HG03045 (cell line): ENCODE measurements around the gene SLF1.

Experiments
- ATAC-seq: cut with Tn5 transposase; IDR thresholded peaks from one replicate; pipeline ENCODE4 v1.9.1; 2021; ENCODE audit warnings: mild to moderate bottlenecking, moderate library complexity; ENCODE audit not compliant: unreplicated experiment

SLF1 gene

DNA sequence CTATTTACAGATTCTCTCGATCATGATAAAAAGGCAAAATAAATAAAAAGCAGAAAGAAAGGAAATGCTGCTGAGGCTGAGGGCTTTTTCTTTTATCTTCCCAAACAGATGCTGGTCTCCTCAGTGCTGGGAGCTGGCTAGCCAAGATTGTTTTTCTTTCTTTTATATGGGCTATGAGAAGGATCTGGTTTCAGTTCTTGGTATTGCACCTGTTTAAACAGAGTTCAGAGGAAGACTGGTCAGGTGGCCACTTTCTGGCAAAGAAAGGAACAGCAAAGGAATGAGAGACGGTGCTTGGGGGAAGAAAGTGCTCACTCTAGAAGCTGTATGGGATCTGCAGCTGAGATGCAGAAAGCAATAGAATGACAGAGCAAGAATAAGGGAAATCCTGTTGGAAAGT, 88.9 kb downstream of the SLF1 start:
- no peak for ATAC-seq

DNA sequence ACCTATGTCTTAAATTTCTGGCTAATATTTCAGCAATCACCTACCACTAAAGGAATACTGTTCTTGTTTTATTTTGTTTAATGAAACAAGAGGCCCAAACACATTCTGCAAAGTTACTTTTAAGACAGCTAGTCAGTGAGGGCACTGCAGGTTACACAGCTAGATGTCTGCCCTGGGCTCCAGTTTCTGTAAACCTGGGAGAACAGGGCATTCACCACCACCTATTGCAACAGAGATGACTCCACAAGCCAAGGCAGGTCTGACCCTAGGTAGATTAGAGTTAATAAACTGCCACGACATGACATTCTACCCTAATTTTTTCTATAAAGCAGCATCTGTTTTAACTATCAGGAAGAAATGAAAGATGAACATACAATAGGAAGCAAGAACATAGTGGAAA, 90.8 kb downstream of the SLF1 start:
- no peak for ATAC-seq

DNA sequence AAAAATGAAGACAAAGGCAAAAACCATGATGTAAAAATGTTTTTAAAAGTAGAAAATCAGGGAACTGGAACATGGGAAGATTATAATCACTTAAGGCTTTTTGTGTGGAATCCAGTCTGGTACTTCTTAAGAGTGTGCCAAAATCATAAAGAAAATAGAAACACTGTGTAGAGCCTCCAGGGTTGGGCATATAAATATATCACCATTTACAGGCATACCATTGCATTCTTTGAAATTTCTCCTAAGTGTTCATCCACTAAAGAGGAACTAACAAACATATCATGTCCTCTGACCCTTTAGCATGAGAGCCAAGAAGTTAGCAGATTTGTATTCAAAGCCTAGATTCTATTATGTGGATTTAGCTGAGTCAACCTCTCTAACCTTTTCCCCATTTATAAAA, 93.3 kb downstream of the SLF1 start:
- no peak for ATAC-seq

DNA sequence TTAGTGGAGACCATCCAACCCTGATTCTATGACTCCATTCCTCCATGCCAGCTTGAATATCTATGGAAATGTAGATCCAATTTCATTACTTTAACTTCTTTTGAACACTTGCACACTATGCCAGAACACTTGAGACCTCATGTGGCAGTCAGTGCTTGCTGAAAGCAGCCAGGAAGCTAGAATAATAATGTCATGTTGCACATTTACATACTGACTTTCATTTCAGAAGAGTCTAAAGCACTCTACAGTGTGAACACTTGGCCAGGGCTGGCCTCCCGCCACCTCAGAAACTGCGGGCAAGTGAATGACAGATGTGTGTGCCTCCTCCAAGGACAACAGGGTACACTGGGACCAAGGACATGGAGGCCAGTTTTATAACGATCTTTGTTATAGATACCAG, 97.3 kb downstream of the SLF1 start:
- no peak for ATAC-seq

DNA sequence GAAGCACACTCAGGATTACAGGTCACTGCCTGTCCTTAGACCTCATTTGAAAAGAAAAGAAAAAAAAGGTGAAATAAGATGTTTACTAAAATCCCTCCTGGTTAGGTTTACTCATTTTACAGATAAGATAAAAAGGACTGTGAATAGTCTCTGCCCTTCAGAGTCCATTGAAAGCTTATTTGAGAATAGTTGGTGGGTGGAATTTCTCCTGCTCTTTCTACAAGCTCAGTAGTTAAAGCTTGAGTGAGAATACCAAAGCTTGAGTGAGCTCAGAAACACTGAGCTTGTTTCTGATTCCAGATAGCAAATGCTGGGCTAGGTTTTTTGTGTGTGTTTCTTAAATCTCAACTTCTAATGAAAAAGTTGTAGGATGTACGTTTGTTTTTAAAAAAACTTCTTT, 106.7 kb downstream of the SLF1 start:
- no peak for ATAC-seq

DNA sequence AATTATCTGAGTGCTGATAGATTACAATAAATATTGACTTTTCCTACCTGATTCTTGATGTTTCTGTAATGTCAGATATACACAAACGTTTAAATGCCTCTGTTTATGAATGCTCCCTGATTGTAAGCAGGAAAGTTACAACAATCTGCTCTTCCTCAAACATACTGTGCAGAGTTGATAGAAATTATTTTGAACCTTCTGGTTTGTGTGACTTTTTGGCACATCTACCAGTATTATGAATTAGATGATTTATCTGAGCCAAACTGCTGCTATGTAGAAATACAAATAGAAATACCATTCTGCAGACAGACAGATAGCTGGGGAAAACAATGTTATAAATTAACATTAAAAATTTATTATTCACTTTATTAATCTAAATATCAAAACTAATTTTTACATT, 113.0 kb downstream of the SLF1 start:
- no peak for ATAC-seq

DNA sequence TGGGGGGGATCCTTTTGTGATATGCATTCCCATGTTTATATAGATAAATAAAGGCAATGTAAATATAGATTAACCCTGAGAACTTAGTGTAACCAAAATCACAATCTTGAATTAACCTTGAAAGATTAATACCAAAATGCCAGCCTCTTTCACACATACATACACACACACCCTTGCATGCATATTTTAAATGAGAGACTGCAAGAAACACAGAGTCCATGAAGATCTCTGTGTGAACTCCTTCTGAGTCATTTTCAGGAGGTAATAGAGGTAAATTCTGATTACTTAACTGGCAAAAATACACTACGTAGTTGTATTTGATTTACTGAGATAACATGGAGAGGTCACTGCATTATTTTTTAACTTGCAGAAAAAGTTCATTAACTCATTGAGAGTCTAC, 118.0 kb downstream of the SLF1 start:
- ATAC-seq = no peak

DNA sequence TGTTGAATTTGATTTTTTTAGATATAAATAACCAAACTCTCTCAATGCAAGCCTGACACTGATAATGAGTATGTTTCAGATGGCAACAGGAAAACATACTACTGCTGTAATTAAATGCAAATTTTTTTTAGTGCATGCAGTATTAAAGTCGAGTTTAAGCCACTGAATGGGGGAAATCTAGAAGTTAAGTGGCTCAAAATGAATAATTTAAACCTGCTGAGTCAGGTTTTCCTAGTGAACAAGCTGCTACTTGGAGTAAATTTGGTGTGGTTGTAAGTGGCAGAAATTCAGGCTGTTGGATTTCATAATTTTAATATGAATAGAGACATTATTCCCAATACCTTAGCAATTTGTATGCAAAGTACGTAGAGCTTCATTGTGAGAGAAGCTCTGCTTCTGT, 121.8 kb downstream of the SLF1 start:
- ATAC-seq = no peak

DNA sequence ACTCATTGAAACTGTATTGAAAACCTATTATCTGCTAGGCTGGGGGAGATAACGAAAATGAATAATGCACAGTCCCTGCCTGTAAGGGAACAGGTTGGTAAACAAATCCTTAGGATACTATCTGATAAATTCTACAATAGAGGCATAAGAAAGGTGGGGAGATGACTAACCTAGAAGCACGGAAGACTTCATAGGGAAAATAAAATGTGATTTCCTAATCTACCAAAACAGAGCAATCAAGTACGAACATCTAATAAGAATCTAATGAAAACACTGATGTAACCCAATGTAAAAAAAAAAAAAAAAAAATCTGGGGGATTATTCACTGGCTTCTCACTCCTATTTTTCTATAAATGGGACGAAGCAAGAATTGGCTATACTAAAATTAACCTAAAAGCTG, 124.4 kb downstream of the SLF1 start:
- ATAC-seq = no peak

DNA sequence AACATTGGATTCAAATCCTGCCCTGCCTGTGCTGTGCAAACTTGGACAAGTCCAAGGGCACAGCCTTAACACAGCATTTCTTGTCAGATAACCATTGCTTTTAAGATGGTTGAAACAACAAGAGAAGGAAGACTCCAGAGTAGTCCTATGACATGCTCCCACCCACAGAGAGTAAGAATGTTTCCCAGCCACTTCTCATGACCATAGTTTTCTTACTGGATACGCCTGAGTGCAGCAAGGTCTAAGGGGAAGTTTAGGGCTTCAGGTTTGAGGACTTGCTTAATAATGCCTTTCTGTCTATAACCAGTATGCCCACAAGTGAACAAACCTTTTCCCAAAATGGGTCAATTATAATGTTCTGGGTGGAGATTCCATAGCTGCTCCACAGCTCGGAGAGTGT, 126.4 kb downstream of the SLF1 start:
- ATAC-seq = no peak

DNA sequence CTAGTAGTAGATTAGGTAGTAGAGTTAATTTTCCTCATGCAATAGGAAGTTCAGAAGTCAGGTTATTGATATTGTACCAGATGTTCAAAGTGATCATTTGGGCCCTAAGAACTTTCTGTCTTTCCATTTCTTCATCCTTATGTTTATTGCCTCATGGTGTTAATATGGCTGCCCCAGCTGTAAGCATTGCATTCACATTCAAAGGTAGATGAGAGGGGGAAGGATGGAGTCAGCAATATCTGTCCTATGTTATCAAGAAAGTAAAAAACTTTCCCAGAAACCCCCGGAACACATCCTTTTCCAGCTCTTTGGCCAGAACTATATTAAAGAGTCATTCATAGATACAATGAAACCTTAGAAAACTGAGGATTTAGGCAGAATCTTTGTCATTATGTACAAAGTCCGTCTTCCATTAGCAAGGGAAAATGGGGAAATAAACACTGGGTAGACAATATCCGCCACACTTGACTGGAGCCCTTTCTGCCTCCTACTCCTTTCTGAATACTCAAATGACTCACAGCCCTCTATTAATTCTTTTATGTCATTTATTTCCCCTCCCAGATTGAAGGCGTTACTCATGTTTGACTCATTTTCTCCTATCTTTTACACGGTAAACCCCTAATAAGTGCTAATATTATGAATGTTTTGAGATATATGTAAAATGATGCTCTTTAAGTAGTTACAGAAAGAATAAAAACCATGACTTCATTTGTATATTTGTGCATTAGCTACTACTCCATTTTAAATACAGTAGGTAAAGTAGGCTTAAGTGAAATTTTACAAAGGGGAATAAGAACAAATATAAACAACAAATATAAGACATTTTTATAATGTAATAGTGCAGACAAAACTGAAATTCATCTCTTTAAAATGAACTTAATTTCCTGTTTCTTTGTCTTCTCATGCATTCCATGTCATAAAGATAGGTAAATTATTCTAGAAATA, 127.6 kb downstream of the SLF1 start:
- ATAC-seq = peak; percentile 70

DNA sequence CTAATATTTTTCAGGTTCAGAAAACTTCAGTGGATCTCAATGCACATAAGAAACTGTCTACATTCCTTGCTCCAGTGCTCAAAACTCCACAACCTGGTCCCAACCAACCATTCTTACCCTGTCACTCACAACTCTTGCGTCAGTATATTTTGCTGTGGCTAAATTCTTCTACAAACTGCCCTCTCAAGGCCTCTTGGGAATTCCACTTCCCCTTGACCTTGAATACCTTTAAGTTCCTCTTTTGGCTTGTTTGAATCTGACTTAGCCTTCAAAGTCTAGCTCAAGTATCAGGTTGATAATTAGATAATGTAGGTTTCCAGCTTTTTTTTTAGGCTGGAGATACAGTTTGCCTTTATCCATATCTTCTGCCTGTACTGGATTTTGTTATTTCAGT, 128.3 kb downstream of the SLF1 start:
- ATAC-seq = no peak
